WTC11 (cell line): Measurements from ENCODE around the gene SNX15. TPM values are rescaled to one million over a fixed set of nuclear protein-coding genes. Genes with fewer than 3 reads are reported as not detected.

Experiments used
- ATAC-seq: fragments of 200-7000 bp; cut with Tn5 transposase; 2 replicates; pipeline ENCODE4 v1.10.0; 2021; ENCODE audit warnings: mild to moderate bottlenecking, moderate library complexity
- CTCF ChIA-PET: fragments of 300-600 bp; sonication (Branson Sonifier 250); formaldehyde crosslinking; loops from one replicate; lab custom pipeline; 2021; ENCODE audit warnings: antibody characterized with exemption; lab: Charles Lee
- POLR2A ChIA-PET: fragments of 350-600 bp; sonication (Branson Sonifier 250); formaldehyde crosslinking; loops from one replicate; lab custom pipeline; 2021; ENCODE audit warnings: antibody characterized with exemption; lab: Charles Lee
- DNase-seq: peaks from one replicate; pipeline ENCODE4 v3.0.0; 2021; ENCODE audit warnings: low spot score
- H3K27ac Mint-ChIP-seq: 2 replicates; pipeline ENCODE4 v1.8.0; 2021; ENCODE audit warnings: mixed read lengths
- H3K27me3 Mint-ChIP-seq: 2 replicates; pipeline ENCODE4 v1.8.0; 2021; ENCODE audit warnings: low read depth, mild to moderate bottlenecking, moderate library complexity, mixed read lengths
- H3K36me3 Mint-ChIP-seq: 2 replicates; pipeline ENCODE4 v1.8.0; 2021; ENCODE audit warnings: mixed read lengths
- H3K4me1 Mint-ChIP-seq: 2 replicates; pipeline ENCODE4 v1.8.0; 2022; ENCODE audit warnings: mixed read lengths
- H3K4me3 Mint-ChIP-seq: 2 replicates; pipeline ENCODE4 v1.8.0; 2021; ENCODE audit warnings: mild to moderate bottlenecking, moderate library complexity, mixed read lengths
- H3K9me3 Mint-ChIP-seq: 2 replicates; pipeline ENCODE4 v1.8.0; 2021; ENCODE audit warnings: mixed read lengths
- EMX1 ChIP-seq: fragments of 250-450 bp; sonication (Bioruptor Pico); IDR thresholded peaks from 2 replicates; pipeline ENCODE4 v1.8.0; 2021; ENCODE audit warnings: mild to moderate bottlenecking
- GTF2I ChIP-seq: fragments of 250-450 bp; sonication (Bioruptor Pico); conservative IDR thresholded peaks from 2 replicates; pipeline ENCODE4 v1.4.0; 2021; ENCODE audit warnings: mild to moderate bottlenecking
- IRF2 ChIP-seq: sonication (generic); formaldehyde crosslinking; IDR thresholded peaks from 2 replicates; pipeline ENCODE4 v1.8.0; 2022; ENCODE audit warnings: low read depth, missing genetic modification reagents, borderline replicate concordance
- KAT7 ChIP-seq: sonication (generic); formaldehyde crosslinking; IDR thresholded peaks from 2 replicates; pipeline ENCODE4 v1.8.1; 2023; ENCODE audit warnings: missing genetic modification reagents, mild to moderate bottlenecking, borderline replicate concordance
- NR1H2 ChIP-seq: sonication (generic); formaldehyde crosslinking; IDR thresholded peaks from 2 replicates; pipeline ENCODE4 v1.9.0; 2021; ENCODE audit warnings: mild to moderate bottlenecking, moderate library complexity, missing genetic modification reagents
- NR3C1 ChIP-seq: sonication (generic); formaldehyde crosslinking; conservative IDR thresholded peaks from 2 replicates; pipeline ENCODE4 v1.8.1; 2023; ENCODE audit warnings: low read depth, mild to moderate bottlenecking, missing genetic modification reagents
- PRRX2 ChIP-seq: fragments of 250-450 bp; sonication (Bioruptor Pico); IDR thresholded peaks from 2 replicates; pipeline ENCODE4 v1.8.0; 2021; ENCODE audit warnings: mild to moderate bottlenecking
- RORB ChIP-seq: fragments of 250-450 bp; sonication (Bioruptor Pico); IDR thresholded peaks from 2 replicates; pipeline ENCODE4 v1.9.0; 2021; ENCODE audit warnings: mild to moderate bottlenecking
- ZNF232 ChIP-seq: sonication (generic); formaldehyde crosslinking; IDR thresholded peaks from 2 replicates; pipeline ENCODE4 v1.8.0; 2022; ENCODE audit warnings: mild to moderate bottlenecking, missing genetic modification reagents
- ZNF263 ChIP-seq: sonication (generic); formaldehyde crosslinking; IDR thresholded peaks from 2 replicates; pipeline ENCODE4 v1.8.1; 2022; ENCODE audit warnings: low read depth, mild to moderate bottlenecking, moderate library complexity, missing genetic modification reagents
- ZNF416 ChIP-seq: fragments of 250-450 bp; sonication (Bioruptor Pico); IDR thresholded peaks from 2 replicates; pipeline ENCODE4 v1.9.0; 2021; ENCODE audit warnings: mild to moderate bottlenecking, inconsistent platforms
- ZNF423 ChIP-seq: fragments of 250-450 bp; sonication (Bioruptor Pico); IDR thresholded peaks from 2 replicates; pipeline ENCODE4 v2.1.2; 2022; ENCODE audit warnings: mild to moderate bottlenecking, moderate library complexity
- total RNA-seq: library from RNA; stranded (reverse); gene quantifications from 3 replicates; pipeline ENCODE4 v1.2.3, GENCODE V29; 2021
- TF ChIP-seq, protein P1 (sequence below): sonication (generic); formaldehyde crosslinking; IDR thresholded peaks from 2 replicates; pipeline ENCODE4 v1.8.0; 2022; ENCODE audit warnings: mild to moderate bottlenecking, missing genetic modification reagents
- TF ChIP-seq, protein P2 (sequence below): sonication (generic); formaldehyde crosslinking; IDR thresholded peaks from 2 replicates; pipeline ENCODE4 v1.8.0; 2023; ENCODE audit warnings: missing genetic modification reagents, mild to moderate bottlenecking, borderline replicate concordance
- TF ChIP-seq, protein P3 (sequence below): sonication (generic); formaldehyde crosslinking; IDR thresholded peaks from 2 replicates; pipeline ENCODE4 v1.8.1; 2022; ENCODE audit warnings: mild to moderate bottlenecking, moderate library complexity, missing genetic modification reagents
- TF ChIP-seq, protein P4 (sequence below): sonication (generic); formaldehyde crosslinking; IDR thresholded peaks from 2 replicates; pipeline ENCODE4 v1.8.0; 2022; ENCODE audit warnings: missing genetic modification reagents
- TF ChIP-seq, protein P5 (sequence below): sonication (generic); formaldehyde crosslinking; IDR thresholded peaks from 2 replicates; pipeline ENCODE4 v1.8.1; 2022; ENCODE audit warnings: low read depth, mild to moderate bottlenecking, moderate library complexity, missing genetic modification reagents, borderline replicate concordance
- TF ChIP-seq, protein P6 (sequence below): fragments of 200-600 bp; IDR thresholded peaks from 2 replicates; pipeline ENCODE4 v1.8.0; 2022; ENCODE audit warnings: antibody characterized with exemption

The SNX15 gene
- total RNA-seq, 1 experiment from 2014 or later = 17.6 TPM

DNA sequence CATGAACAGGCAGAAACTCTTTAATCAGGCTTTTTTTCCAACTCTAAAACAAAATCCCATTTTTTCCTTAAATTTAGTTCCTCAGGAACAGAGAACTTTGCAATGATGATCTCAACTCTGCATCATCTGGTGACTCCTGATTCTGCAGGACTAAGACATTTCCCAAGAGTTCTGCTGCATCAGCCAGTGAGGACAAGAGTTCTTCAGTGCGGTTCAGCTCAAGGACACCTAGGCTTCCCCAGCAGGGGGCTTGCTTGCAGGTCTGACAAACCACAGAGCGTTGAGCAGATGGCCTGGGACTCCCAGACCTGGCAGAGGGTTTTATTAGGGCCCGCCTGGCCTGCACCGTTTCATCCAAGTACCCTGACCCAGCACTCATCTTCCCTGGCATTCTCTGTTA is 50.2 kb downstream of the SNX15 start:
- DNase-seq (no peak), ATAC-seq (no peak)
- no peak for TF ChIP-seq NR3C1
- no peak for TF ChIP-seq ZNF423 (CRISPR knock-in tag)
- no peak for TF ChIP-seq ZNF263
- TF ChIP-seq, protein P1, sequence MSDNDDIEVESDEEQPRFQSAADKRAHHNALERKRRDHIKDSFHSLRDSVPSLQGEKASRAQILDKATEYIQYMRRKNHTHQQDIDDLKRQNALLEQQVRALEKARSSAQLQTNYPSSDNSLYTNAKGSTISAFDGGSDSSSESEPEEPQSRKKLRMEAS (CRISPR knock-in tag) = no peak
- TF ChIP-seq KAT7 = no peak
- TF ChIP-seq, protein P2, sequence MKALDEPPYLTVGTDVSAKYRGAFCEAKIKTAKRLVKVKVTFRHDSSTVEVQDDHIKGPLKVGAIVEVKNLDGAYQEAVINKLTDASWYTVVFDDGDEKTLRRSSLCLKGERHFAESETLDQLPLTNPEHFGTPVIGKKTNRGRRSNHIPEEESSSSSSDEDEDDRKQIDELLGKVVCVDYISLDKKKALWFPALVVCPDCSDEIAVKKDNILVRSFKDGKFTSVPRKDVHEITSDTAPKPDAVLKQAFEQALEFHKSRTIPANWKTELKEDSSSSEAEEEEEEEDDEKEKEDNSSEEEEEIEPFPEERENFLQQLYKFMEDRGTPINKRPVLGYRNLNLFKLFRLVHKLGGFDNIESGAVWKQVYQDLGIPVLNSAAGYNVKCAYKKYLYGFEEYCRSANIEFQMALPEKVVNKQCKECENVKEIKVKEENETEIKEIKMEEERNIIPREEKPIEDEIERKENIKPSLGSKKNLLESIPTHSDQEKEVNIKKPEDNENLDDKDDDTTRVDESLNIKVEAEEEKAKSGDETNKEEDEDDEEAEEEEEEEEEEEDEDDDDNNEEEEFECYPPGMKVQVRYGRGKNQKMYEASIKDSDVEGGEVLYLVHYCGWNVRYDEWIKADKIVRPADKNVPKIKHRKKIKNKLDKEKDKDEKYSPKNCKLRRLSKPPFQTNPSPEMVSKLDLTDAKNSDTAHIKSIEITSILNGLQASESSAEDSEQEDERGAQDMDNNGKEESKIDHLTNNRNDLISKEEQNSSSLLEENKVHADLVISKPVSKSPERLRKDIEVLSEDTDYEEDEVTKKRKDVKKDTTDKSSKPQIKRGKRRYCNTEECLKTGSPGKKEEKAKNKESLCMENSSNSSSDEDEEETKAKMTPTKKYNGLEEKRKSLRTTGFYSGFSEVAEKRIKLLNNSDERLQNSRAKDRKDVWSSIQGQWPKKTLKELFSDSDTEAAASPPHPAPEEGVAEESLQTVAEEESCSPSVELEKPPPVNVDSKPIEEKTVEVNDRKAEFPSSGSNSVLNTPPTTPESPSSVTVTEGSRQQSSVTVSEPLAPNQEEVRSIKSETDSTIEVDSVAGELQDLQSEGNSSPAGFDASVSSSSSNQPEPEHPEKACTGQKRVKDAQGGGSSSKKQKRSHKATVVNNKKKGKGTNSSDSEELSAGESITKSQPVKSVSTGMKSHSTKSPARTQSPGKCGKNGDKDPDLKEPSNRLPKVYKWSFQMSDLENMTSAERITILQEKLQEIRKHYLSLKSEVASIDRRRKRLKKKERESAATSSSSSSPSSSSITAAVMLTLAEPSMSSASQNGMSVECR (CRISPR knock-in tag) = no peak
- TF ChIP-seq IRF2 = no peak
- Mint-ChIP-seq H3K4me3 (no peak overlapping the region), H3K27ac (no peak overlapping the region), H3K27me3 (no peaks in the 10 kb centered on the region), H3K4me1 (peaks cover 8% of the 10 kb centered on the region), H3K36me3 (peaks cover 56% of the 10 kb centered on the region), H3K9me3 (no peaks in the 10 kb centered on the region)
- ChIA-PET POLR2A (interaction anchor here (0.6 kb wide), 1 partner anchor 208 kb away, joined by 3 read pairs; no protein-coding TSS in a partner anchor), CTCF (interaction anchor here (0.7 to 1.8 kb wide), 4 partner anchors 9 to 15 kb away, joined by 3 to 4 read pairs (median 3); a partner anchor contains a TSS)

DNA sequence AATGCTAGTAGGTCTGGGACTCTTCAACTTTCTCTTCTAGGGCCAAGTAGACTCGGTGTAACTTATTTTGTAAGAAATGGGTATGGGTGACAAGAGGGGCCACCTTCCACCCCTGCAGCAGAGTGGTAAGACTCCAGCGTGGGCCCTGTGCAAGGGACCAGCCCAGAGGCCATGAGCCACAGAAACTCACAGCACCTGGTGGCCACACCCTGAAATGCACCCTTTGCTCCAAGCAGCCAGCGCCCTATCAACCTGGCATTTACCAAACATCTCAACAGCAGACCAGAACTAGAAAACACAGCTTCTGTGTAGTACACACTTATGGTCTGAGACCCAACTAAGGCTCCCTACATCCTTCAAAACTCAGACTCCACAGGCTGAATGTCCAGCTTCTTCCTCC is 50.9 kb downstream of the SNX15 start:
- H3K27ac Mint-ChIP-seq = peak overlapping the region; percentile 54; the same call in 1 of the 2 replicates

DNA sequence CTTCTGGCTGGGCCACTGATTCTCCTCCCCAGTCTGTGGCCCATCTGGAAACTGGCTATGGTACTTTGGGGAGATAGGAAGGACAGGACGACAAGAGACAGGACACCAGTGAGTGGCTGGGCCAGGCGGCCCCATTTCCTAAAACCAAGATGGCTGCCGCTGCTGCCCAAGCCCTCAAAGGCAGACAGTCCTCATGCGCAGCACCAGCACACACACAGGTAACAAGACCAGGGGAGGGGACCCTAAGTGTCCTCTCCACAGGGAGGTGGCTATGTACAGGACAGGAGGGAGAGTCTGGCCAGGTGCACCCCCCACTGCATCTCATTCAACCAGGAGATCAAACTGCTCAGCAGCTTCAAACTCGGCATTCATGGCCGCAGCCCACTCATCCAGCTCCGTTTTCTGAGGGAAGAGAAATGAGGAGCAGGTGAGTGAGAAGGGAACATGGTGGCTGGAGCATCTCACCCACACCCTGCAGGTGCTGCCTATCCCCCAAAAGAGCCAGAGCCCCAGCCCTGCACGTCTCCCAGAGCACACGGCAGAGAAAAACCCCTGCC is 51.6 kb downstream of the SNX15 start:
- Mint-ChIP-seq H3K36me3 (peaks cover 61% of the 10 kb centered on the region), H3K27ac (peak overlapping the region; percentile 54), H3K4me1 (peaks cover 15% of the 10 kb centered on the region), H3K27me3 (no peaks in the 10 kb centered on the region), H3K4me3 (no peak overlapping the region), H3K9me3 (no peaks in the 10 kb centered on the region)
- no peak for DNase-seq
- ChIA-PET POLR2A (no interaction called here), CTCF (interaction anchor here (0.6 to 1.8 kb wide), 3 partner anchors 10 to 249 kb away, joined by 3 to 4 read pairs (median 4); a partner anchor contains a TSS)
- ATAC-seq = no peak
- TF ChIP-seq, protein P3, sequence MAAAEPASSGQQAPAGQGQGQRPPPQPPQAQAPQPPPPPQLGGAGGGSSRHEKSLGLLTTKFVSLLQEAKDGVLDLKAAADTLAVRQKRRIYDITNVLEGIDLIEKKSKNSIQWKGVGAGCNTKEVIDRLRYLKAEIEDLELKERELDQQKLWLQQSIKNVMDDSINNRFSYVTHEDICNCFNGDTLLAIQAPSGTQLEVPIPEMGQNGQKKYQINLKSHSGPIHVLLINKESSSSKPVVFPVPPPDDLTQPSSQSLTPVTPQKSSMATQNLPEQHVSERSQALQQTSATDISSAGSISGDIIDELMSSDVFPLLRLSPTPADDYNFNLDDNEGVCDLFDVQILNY = no peak
- TF ChIP-seq PRRX2 (no peak), RORB (no peak), ZNF416 (no peak), NR1H2 (CRISPR knock-in tag) (no peak), EMX1 (CRISPR knock-in tag) (no peak)
- TF ChIP-seq, protein P4, sequence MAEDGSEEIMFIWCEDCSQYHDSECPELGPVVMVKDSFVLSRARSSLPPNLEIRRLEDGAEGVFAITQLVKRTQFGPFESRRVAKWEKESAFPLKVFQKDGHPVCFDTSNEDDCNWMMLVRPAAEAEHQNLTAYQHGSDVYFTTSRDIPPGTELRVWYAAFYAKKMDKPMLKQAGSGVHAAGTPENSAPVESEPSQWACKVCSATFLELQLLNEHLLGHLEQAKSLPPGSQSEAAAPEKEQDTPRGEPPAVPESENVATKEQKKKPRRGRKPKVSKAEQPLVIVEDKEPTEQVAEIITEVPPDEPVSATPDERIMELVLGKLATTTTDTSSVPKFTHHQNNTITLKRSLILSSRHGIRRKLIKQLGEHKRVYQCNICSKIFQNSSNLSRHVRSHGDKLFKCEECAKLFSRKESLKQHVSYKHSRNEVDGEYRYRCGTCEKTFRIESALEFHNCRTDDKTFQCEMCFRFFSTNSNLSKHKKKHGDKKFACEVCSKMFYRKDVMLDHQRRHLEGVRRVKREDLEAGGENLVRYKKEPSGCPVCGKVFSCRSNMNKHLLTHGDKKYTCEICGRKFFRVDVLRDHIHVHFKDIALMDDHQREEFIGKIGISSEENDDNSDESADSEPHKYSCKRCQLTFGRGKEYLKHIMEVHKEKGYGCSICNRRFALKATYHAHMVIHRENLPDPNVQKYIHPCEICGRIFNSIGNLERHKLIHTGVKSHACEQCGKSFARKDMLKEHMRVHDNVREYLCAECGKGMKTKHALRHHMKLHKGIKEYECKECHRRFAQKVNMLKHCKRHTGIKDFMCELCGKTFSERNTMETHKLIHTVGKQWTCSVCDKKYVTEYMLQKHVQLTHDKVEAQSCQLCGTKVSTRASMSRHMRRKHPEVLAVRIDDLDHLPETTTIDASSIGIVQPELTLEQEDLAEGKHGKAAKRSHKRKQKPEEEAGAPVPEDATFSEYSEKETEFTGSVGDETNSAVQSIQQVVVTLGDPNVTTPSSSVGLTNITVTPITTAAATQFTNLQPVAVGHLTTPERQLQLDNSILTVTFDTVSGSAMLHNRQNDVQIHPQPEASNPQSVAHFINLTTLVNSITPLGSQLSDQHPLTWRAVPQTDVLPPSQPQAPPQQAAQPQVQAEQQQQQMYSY = no peak
- TF ChIP-seq, protein P5, sequence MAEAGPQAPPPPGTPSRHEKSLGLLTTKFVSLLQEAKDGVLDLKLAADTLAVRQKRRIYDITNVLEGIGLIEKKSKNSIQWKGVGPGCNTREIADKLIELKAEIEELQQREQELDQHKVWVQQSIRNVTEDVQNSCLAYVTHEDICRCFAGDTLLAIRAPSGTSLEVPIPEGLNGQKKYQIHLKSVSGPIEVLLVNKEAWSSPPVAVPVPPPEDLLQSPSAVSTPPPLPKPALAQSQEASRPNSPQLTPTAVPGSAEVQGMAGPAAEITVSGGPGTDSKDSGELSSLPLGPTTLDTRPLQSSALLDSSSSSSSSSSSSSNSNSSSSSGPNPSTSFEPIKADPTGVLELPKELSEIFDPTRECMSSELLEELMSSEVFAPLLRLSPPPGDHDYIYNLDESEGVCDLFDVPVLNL (CRISPR knock-in tag) = no peak

More for the DNA sequence above, 50.9 kb downstream of the SNX15 start:
- DNase-seq = peak; percentile 73
- ATAC-seq = peak; percentile 89
- TF ChIP-seq GTF2I = no peak
- no peak for TF ChIP-seq ZNF232
- TF ChIP-seq, protein P1 (CRISPR knock-in tag) = no peak
- TF ChIP-seq, protein P6, sequence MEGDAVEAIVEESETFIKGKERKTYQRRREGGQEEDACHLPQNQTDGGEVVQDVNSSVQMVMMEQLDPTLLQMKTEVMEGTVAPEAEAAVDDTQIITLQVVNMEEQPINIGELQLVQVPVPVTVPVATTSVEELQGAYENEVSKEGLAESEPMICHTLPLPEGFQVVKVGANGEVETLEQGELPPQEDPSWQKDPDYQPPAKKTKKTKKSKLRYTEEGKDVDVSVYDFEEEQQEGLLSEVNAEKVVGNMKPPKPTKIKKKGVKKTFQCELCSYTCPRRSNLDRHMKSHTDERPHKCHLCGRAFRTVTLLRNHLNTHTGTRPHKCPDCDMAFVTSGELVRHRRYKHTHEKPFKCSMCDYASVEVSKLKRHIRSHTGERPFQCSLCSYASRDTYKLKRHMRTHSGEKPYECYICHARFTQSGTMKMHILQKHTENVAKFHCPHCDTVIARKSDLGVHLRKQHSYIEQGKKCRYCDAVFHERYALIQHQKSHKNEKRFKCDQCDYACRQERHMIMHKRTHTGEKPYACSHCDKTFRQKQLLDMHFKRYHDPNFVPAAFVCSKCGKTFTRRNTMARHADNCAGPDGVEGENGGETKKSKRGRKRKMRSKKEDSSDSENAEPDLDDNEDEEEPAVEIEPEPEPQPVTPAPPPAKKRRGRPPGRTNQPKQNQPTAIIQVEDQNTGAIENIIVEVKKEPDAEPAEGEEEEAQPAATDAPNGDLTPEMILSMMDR = peak; percentile 88
- Mint-ChIP-seq H3K9me3 (no peaks in the 10 kb centered on the region), H3K4me3 (no peak overlapping the region), H3K4me1 (peaks cover 14% of the 10 kb centered on the region), H3K27me3 (no peaks in the 10 kb centered on the region), H3K36me3 (peaks cover 61% of the 10 kb centered on the region)
- POLR2A ChIA-PET = no interaction called here
- CTCF ChIA-PET = interaction anchor here (0.6 to 1.8 kb wide), 4 partner anchors 11 to 249 kb away, joined by 3 to 4 read pairs (median 4); a partner anchor contains a TSS
